RWPE2 (cell line): ENCODE results near the gene NAV2.
A peak's percentile ranks its signal among the peaks of the same experiment; 100 is the strongest.

Source experiments
- ATAC-seq: fragments of 200-7000 bp; cut with Tn5 transposase; 3 replicates; pipeline ENCODE4 v1.9.1; 2021; ENCODE audit warnings: low read depth
- DNase-seq: peaks from one replicate; pipeline ENCODE4 v3.0.0-alpha.2; 2020; ENCODE audit warnings: low spot score
- H3K27ac ChIP-seq: fragments of 450-650 bp; 2 replicates; pipeline ENCODE4 v1.5.1; 2017; ENCODE audit warnings: mild to moderate bottlenecking; ENCODE audit not compliant: poor library complexity, severe bottlenecking
- H3K27me3 ChIP-seq: fragments of 250-450 bp; sonication (Bioruptor Pico); 2 replicates; pipeline ENCODE4 v1.5.1; 2021; ENCODE audit warnings: mild to moderate bottlenecking, moderate library complexity; ENCODE audit not compliant: insufficient read depth, poor library complexity, severe bottlenecking
- H3K36me3 ChIP-seq: fragments of 250-450 bp; sonication (Bioruptor Pico); 2 replicates; pipeline ENCODE4 v1.5.1; 2020; ENCODE audit warnings: low read depth, mild to moderate bottlenecking, moderate library complexity
- H3K4me1 ChIP-seq: fragments of 250-450 bp; sonication (Bioruptor Pico); 2 replicates; pipeline ENCODE4 v1.5.1; 2021; ENCODE audit warnings: mild to moderate bottlenecking, moderate library complexity; ENCODE audit not compliant: insufficient read depth, poor library complexity, severe bottlenecking
- H3K4me3 ChIP-seq: fragments of 250-450 bp; sonication (Bioruptor Pico); 2 replicates; pipeline ENCODE4 v1.5.1; 2021; ENCODE audit warnings: mild to moderate bottlenecking, moderate library complexity; ENCODE audit not compliant: severe bottlenecking
- H3K9me3 ChIP-seq: fragments of 250-450 bp; sonication (Bioruptor Pico); 2 replicates; pipeline ENCODE4 v1.5.1; 2021; ENCODE audit warnings: mild to moderate bottlenecking, moderate library complexity; ENCODE audit not compliant: severe bottlenecking
- TF ChIP-seq, protein P1 (sequence below): fragments of 450-650 bp; IDR thresholded peaks from one replicate; pipeline ENCODE4 v1.5.1; 2017; ENCODE audit warnings: mild to moderate bottlenecking, moderate library complexity; ENCODE audit not compliant: poor library complexity, severe bottlenecking

Gene NAV2

DNA sequence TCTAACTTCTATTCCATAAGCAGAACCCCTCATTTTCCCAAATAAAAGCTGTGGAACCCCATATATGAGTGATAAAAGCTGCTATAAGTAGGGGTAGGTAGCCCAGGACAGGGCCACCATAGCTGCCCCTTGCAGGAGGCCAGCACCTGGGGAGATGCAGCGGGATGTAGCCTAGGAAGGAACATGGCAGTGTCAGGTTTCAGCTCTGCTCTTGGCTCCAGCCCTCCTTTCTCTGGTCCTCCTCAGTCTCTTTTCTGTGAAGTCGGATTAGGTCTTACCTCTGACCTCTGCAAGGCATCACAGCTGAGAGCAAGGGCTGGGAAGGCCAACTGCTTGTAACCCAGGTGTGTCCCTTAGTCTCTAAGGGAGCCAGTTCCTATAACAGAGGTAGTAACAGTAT is 135.6 kb downstream of the NAV2 start:
- ATAC-seq (no peak), DNase-seq (no peak)
- H3K4me3 ChIP-seq: no peak overlapping the region
- no peaks in the 10 kb centered on the region for H3K9me3 ChIP-seq
- H3K4me1 ChIP-seq: no peaks in the 10 kb centered on the region
- no peaks in the 10 kb centered on the region for H3K36me3 ChIP-seq
- TF ChIP-seq, protein P1, sequence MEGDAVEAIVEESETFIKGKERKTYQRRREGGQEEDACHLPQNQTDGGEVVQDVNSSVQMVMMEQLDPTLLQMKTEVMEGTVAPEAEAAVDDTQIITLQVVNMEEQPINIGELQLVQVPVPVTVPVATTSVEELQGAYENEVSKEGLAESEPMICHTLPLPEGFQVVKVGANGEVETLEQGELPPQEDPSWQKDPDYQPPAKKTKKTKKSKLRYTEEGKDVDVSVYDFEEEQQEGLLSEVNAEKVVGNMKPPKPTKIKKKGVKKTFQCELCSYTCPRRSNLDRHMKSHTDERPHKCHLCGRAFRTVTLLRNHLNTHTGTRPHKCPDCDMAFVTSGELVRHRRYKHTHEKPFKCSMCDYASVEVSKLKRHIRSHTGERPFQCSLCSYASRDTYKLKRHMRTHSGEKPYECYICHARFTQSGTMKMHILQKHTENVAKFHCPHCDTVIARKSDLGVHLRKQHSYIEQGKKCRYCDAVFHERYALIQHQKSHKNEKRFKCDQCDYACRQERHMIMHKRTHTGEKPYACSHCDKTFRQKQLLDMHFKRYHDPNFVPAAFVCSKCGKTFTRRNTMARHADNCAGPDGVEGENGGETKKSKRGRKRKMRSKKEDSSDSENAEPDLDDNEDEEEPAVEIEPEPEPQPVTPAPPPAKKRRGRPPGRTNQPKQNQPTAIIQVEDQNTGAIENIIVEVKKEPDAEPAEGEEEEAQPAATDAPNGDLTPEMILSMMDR: no peak
- no peaks in the 10 kb centered on the region for H3K27me3 ChIP-seq
- no peak overlapping the region for H3K27ac ChIP-seq

DNA sequence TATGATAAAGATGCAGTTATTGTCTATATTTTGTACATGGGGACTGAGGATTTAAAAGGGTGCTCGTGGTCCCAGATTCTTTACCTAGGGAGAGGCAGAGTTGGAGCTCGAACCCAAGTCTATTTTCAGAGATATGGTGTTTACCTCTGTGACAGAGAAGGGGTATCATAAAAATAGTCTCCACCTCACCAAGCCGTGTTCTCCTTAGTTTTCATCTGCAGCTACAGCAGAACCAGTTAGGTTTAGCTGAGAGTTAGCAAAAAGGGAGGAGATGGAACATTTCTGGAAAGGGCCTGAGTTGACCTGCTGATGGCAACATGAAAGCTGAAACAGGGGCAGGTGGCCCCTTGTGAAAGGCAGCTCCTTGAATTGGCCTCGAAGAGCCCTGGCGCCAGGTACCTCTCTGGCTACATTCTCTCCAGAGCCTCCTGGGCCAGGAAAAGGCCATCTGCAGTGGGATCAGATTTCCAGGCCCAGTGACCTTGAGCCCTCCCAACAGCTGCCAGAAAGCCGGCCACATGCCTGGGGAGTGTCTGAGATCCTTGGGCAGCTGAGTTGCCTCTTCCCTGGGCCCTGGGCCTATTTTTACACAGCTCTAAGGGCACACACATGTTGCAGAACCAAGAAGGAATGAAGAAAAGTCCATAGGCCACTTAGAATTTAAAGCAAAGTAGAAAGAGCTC is 136.6 kb downstream of the NAV2 start:
- Histone ChIP-seq H3K36me3 (no peaks in the 10 kb centered on the region), H3K4me3 (no peak overlapping the region), H3K9me3 (no peaks in the 10 kb centered on the region), H3K27me3 (no peaks in the 10 kb centered on the region), H3K4me1 (no peaks in the 10 kb centered on the region), H3K27ac (no peak overlapping the region)
- DNase-seq (no peak), ATAC-seq (no peak)
- TF ChIP-seq, protein P1: no peak

DNA sequence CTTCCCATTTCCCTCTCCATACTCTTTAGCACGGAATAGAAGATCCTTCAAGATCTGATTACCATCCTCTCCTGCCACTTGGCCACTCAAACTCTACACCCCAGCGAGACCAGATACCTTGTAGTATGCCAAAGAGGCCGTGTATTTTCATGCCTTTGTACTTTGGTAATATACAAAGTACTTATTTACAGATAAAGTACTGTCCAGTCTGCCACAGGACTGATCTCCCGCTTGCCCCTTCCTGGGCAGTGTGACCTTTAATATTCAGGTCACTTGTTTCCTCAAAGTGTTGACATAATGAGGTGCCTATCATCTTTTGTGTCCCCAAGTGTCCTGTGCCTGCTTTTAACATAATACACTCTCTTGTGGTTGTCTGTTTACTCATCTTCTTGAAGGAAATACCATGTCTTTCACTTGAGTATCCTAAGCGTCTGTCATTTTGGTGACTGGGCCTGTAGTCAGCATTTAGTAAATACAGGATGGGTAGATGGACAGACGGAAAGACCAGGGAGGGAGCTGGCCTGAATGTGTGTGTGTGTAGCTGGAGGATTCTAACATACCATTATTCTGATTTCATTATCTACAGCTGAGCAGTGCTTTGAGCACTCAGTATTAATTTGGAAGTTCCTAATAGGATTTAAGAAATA is 137.4 kb downstream of the NAV2 start:
- no peaks in the 10 kb centered on the region for H3K27me3 ChIP-seq
- H3K9me3 ChIP-seq: no peaks in the 10 kb centered on the region
- H3K4me3 ChIP-seq: no peak overlapping the region
- no peak overlapping the region for H3K27ac ChIP-seq
- H3K36me3 ChIP-seq: no peaks in the 10 kb centered on the region
- TF ChIP-seq, protein P1: no peak
- ATAC-seq (no peak), DNase-seq (no peak)
- H3K4me1 ChIP-seq: no peaks in the 10 kb centered on the region

DNA sequence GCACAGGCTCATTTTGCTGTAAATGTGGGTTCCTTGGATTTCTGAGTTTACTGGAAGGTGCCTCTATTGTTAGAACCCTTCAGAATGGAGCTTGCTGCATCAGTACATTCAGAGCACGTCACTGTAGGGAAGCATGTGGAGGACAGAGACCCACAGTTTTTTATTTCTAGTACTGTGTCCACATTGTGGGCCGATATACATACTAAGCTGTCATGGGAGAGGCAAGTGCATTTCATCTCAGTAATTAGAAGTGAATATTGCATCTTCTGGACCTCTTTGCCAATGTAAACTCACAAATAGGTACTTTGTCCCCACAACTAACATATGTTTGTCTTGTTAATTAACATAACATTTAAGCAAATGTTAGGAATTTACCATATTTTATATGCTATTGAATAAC is 139.7 kb downstream of the NAV2 start:
- DNase-seq (no peak), ATAC-seq (no peak)
- H3K4me3 ChIP-seq: no peak overlapping the region
- no peaks in the 10 kb centered on the region for H3K4me1 ChIP-seq
- H3K27me3 ChIP-seq: no peaks in the 10 kb centered on the region
- no peaks in the 10 kb centered on the region for H3K36me3 ChIP-seq
- no peak overlapping the region for H3K27ac ChIP-seq
- H3K9me3 ChIP-seq: no peaks in the 10 kb centered on the region
- TF ChIP-seq, protein P1: no peak

DNA sequence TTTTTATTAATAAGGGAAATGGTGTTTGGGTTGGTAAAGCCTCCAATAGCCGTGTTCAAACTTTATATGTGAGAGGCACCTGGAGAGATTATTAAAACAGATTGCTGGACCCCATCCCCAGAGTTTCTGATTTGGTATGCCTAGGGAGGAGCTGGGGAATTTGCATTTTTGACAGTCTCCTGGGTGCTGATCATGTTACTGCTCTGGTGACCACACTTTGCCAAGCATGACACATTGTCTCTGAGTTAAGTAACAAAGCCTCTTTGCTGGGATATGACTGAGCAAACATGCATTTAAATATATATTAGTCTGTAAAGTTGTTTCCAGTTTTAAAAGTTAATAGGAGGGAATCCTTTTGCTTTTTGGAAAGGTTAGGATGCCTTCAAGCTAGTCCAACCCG is 140.4 kb downstream of the NAV2 start:
- TF ChIP-seq, protein P1: no peak

More for the DNA sequence above, 140.4 kb downstream of the NAV2 start:
- DNase-seq: no peak
- Histone ChIP-seq H3K4me1 (no peaks in the 10 kb centered on the region), H3K27me3 (no peaks in the 10 kb centered on the region), H3K36me3 (no peaks in the 10 kb centered on the region), H3K27ac (no peak overlapping the region), H3K4me3 (no peak overlapping the region), H3K9me3 (no peaks in the 10 kb centered on the region)
- peak; percentile 41; the same call in 1 of the 3 replicates for ATAC-seq
